T-helper 1 cell treated with Interleukin-12 subunit alpha and Interleukin-12 subunit beta and Interleukin-4 antibody, amounts not matched to agents 30 ng/mL and 1 ng/mL, for 36 hours (primary cell): Measurements from ENCODE around the gene MYB. TPM values are rescaled to one million over a fixed set of nuclear protein-coding genes. Genes with fewer than 3 reads are reported as not detected.

Source experiments
- intact Hi-C: fragments of 100-400 bp; cut with micrococcal nuclease; formaldehyde crosslinking; loops from one replicate; pipeline ENCODE4 v1.15.1; 2024
- total RNA-seq: library from RNA; stranded (reverse); gene quantifications from 2 replicates; pipeline ENCODE4 v1.2.3, GENCODE V29; 2022

Gene MYB
- total RNA-seq, 1 donor from 2014 or later: 58.3 TPM

DNA sequence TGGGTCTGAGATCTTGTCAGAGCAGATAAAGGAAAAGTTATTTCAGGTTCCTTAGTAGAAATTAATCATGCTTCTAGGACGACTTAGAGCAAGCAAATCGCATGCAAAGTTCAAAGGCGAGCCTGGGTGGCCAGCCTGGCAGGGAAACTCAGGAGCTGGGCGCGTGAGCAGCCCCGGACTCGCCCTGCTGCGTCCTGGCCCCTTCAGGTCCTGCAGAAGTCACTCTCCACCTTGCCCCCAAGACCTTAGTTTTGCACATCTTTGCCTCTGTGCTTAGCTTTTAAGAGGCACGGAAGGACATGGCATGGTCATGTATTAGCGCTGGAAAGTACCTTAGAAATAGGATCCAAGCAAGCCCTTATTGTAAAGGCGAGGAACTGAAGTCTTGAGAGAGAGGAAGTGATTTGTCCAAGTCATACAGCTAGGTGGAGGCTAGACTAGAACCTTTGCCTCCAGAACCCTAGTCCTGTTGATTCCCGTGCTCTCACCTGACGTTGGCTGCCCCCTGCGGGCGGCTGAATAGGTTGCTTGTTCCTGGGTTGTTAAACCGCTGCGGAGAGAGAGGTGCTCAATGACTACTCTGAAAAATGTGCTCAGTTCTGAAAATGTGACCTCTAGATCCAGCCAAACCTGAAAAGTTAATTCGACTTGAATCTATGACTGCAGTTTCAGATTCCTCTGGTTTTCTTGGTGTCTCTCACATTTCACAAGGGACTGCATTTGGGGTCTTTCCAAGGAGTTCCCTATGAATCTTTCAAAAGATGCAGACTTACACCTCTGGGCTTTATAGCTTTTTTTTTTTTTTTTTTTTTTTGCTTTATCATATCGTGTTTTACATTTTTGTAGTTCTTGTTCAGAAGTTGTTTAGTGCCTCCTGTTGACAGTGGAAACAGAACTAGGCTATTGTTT, 2.7 kb downstream of the MYB start:
- intact Hi-C loops: loop anchor here (1.0 to 5.0 kb wide), 21 partner anchors 20 to 1107 kb away; partner anchors contain the start of genes AHI1, HBS1L and MTFR2

DNA sequence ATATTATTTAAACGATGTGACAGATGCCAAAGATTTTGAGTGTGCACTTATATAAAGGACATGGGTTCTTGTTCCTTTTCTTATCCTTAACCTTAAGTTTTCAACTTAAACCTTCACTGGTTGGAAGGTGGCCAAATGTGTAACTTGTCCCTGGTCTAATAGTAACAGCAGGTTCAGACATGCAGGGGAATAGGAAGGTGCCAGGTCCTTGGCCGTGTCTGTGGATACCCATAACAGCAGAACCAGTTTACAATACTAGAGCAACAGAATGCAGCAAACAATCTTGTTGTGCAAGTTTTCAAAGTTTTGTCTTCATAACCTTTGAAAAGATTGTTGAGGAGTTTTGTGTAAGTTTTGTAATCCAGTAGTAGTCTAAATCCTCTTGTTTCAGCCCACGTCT, 4.4 kb downstream of the MYB start:
- intact Hi-C loops: no loop called here

DNA sequence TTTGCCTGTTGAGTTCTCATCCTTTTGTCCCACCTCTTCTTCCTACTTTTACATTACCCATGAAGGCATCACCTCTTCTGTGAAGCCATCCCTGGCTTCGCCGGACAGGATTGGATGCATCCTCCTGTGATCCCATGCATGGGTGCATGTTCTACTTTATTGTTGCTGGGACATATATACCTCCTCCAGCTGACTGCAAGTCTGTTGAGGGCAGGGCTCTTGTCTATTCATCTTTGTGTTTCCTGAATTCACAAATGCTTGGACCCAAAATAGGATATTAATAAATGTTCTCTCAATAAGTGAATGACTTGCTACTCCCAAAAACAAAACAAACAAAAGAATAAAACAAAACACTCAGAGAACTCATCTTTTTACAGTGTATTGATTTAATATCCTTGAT, 5.1 kb downstream of the MYB start:
- intact Hi-C loops: no loop called here

DNA sequence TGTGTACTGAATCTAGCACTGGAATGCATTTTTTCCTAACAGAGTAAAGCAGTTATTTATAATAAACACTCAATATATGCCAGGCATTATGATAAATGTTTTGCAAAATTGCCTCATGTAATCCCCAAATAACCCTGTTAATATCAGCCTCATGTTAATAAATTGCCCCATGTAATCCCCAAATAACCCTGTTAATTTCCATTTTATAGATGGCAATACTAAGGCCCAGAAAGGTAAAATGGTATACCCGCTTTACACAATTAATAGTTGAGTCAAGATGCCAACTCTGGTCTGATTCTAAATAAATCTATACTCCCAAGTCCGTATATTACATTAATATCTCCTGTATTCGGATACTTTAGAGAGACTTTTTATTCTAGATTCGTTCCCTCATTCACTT, 6.3 kb downstream of the MYB start:
- intact Hi-C loops: loop anchor here (1.0 kb wide), 1 partner anchor 10 kb away; no protein-coding TSS in a partner anchor

DNA sequence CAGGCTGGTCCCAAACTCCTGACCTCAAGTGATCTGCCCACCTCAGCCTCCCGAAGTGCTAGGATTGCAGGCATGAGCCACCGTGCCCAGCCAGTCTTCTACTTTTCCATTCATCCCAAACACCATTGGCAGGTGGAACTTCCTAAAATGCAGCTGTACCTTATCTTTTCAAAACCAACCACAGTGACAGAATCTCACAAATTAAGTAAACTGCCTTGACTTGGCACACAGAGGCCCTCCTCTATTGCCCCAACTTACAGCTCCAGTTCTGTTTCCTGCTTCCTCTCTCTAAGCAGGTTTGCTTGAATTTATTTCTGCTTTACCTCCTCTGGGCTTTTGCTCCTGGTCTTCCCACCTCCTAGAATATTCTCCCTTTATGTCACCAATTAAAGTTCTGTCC, 7.6 kb downstream of the MYB start:
- intact Hi-C loops: no loop called here

DNA sequence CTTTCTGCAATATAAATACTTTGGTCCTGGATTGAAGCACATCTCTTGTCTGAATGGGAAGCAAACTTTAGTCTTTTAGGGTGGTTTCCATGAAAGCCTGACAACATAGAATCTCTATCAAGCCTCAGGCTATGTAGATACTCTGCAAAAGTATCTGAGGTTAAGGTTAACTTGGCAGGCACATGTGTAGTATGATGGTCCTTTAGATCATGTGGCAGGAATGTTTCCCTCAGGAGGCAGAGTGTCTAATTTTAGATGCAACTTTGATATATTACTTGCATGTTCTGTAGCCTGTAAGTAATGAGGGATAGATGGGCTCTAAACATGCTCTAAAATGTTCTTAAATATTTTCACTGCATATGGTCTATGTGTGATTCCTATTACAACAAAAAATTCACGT, 8.2 kb downstream of the MYB start:
- intact Hi-C loops: no loop called here

DNA sequence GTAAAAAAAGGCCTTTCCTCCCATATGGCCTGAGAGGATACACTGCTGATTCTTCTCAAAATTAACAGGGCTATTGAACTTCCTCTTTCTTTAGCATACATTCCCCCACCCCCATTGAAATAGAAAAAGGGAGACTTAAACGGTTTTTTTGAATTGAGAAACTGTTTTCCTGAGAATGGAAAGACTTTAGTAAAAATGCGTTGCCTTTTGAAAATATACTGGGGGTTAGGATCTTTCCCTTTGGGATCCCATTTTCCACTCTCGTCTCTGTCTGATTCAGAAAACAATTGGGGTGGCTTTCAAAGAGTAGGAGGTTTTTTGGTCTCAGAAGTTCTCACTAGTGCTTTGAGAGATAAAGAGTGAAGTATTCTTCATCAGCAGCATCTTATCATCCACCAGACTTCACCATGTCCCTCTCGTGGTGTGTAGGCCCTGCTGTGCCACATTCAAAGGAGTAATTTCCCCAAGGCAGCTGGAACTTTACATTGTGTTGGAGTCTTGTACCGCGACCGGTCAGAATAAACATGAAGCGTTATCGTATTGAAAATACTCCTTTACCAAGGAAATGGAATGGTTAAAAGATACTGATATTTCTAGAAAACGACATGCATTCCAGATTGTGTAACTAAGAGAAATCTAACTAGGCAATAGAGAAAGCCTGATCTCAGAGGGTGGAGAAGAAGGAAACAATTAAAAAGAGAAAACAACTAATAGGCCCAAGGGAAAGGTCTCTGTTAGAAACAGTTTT, 10.6 kb downstream of the MYB start:
- intact Hi-C loops: no loop called here

DNA sequence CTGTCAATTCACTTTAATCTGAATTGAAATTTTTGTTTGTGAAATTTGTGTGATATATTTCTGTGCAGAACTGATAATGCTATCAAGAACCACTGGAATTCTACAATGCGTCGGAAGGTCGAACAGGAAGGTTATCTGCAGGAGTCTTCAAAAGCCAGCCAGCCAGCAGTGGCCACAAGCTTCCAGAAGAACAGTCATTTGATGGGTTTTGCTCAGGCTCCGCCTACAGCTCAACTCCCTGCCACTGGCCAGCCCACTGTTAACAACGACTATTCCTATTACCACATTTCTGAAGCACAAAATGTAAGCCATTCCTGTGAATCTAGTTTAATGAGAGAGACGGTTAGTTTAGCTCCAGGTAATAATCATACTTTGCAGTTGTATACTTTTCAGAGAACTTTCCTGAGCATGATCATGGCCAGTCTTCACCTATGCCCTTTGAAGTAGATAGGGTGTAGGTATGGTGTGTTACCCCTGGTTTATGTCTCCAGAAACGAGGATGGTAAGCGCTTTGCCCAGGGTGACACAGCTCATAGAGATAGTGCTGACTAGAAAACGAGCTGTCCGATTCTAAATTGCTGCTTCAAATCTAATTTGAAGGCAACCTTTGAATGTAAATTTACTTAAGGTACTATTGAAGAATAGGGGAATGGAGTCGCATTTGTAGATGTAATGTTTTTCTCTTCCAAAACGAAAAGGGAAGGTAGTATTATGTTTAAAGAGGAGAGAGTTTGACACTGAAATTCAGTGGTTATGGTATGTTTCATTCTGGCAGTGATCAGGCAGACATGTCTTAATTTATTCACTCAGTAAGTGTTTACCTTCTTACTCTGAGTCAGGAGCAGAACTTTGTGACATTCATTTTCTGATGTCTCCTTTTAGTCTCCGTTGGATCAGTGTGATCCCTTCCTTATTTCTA, 11.4 kb downstream of the MYB start:
- intact Hi-C loops: no loop called here

DNA sequence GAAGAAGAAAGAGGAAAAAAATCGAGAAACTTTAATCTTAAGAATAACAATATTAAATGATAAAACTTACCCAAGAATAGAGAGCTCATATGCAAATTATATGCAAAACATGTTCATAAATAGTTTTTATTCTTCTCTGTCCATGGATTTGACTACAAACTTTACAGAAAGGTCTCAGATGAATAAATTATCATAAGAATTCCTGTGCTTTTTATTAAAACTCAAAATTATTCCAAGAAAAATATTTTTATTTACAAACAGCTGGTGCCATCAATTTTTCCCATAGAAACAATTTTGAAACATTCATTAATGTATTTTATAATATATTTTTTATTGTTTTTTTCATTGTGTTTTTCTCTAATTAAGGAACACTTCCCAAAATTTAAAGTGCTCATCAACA, 12.1 kb downstream of the MYB start:
- intact Hi-C loops: no loop called here

DNA sequence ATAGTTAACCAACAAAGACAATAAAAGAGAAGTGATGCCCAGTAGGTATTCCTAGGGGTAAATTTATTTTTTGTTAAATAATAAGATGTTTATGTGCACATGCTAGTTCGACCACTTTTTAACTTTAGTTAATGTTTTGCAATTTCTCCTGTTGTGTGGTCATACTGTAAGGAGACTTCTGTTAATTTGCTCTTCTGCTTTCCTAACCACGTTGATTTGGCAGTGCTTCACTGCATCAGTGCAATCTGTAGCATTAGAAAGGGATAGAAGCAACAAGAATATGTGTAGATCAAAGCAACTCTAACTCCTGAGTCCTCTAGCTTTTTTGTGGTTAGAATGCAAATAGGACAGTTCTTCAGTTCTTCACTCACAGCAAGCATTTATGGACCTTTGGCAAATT, 13.9 kb downstream of the MYB start:
- intact Hi-C loops: no loop called here

DNA sequence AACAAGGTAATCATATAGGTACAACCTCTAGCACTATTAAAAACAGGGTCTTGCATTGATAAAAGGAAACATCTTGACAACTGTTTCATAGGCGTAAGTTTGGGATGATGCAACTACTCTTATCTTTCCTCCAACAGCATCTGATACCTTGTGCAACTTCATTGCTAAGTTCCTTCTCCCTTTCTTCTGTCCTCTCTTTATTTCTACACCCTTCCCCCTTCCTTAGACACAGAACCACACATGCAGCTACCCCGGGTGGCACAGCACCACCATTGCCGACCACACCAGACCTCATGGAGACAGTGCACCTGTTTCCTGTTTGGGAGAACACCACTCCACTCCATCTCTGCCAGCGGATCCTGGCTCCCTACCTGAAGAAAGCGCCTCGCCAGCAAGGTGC, 14.4 kb downstream of the MYB start:
- intact Hi-C loops: no loop called here

DNA sequence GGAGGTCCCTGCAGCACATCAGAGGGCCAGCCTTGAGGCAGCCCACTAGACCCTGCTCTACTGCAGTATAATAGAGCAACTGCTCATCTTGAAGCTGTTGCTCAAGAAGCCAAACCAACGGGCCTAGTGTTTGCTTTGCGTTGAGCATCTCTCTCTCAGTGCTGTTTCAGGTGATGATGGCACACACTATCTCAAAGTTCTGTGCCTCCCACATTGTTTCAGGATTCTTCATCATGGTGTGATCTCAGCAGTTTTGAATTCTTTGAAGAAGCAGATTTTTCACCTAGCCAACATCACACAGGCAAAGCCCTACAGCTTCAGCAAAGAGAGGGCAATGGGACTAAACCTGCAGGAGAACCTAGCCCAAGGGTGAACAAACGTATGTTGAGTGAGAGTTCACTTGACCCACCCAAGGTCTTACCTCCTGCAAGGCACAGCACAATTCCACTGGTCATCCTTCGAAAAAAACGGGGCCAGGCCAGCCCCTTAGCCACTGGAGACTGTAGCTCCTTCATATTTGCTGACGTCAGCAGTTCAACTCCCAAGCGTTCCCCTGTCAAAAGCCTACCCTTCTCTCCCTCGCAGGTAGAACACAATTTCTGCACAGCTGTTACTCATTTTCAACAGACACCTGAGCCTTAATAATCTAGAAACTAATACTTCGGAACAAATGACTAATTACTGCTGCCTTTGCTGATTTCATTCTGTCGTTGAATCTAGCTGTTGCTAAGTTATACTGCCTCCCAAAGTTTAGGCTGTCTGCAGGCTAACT, 15.8 kb downstream of the MYB start:
- intact Hi-C loops: loop anchor here (1.0 kb wide), 1 partner anchor 10 kb away; no protein-coding TSS in a partner anchor

DNA sequence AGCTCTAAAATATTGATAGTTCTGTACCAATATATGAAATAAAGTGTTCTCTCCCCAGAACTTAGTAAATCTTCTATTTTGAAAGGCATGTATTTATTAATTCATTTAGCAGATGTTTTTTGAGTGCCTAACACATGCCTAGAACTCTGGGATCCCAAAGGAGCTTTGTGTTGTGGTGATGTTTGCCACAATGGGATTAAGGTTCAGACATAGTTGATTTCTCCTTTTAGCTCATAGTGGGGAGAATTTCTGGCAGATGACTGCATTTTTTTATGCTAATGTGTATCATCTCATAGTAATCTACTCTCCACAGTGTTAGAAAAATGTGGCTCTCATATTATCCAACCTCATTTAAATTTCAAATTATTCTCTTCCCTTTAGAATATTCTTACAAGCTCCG, 21.7 kb downstream of the MYB start:
- intact Hi-C loops: no loop called here

DNA sequence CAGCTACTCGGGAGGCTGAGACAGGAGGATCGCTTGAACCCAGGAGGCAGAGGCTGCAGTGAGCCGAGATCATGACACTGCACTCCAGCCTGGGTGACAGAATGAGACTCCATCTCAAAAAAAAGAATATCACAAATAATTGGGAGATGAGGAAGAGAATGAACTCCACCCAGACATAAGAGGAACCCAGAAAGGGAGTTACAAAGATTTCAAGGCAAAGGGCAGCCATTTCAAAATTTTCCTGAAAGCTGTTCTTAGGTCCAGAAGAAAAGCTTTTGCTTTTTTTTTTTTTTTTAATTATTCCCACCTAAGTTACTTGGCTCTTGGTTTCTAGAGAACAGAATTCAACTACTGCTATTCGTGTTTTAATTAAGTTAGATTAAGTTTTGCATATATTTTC, 23.8 kb downstream of the MYB start:
- intact Hi-C loops: no loop called here

DNA sequence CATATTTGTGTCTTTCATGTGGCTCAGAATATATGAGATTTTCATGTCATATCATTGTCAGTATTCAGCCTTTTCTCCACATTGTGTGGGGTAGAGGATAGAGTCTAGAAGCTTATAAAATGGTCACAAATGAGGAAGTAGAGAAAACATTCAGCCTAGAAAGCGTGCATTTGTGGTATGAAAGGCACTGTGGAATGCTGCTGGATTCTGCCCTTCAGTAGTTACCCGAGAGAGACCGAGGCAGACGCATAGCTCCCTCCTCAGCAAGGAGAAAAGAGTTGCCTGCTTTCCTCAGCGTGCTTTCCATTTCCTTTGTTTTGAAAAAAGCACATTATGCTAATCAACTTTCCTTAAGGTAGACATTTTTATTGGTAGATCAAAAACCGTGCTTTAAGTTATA, 28.7 kb downstream of the MYB start:
- intact Hi-C loops: loop anchor here (2.0 to 10.0 kb wide), 5 partner anchors 27 to 1075 kb away; partner anchors contain the start of genes AHI1, BCLAF1 and MTFR2

DNA sequence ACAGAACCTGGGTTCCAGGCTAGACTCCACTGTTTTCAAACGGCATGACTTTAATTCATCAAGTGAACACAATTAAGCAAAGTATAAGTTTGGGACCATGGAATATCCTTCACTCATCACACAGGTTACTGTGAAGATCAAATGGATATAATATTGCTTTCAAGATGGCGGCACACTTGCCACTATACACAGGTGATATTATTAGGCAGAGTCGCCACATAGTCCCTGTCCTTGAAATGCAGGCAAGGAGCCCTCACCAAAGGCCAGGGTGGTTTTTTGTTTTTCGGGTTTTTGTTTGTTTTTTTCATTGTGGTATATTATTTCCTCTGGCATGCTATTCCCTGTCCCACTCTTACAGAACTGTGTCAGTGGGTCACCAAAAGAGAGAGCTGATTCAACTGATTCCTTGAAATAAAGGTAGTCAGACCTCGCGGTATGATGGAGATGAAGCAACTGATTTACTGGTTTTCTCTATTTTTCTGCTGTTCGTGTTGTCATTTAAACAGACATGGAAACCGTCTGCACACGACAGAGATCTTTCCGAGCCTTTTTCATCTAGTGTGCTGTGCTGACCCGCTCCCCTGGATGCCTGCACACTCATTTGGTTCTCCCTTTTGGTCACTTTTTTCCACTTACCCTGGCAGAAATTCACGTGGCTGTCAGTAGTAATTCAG, 29.7 kb downstream of the MYB start:
- intact Hi-C loops: loop anchor here (5.0 to 10.0 kb wide), 4 partner anchors 212 to 1074 kb away; partner anchors contain the start of genes AHI1, BCLAF1 and MTFR2

DNA sequence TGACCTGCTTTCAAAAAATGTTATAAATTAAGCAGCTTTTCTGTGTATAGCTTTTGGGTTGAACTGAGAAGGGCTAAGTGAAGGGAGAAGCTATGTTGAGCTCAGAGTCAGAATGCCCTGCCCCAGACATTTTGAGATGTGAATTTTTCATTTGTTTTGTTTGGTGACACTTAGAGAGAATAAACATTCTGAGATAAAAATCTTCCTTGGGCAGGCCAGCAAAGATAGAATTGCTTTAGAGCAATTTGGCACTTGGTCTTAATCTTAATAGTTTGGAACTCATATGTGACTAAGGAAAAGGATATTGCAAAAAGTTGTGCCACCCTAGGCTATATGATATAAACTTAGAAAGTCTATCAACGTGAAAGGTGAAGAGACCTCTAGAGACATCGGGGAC, 30.2 kb downstream of the MYB start:
- intact Hi-C loops: loop anchor here (5.0 to 10.0 kb wide), 4 partner anchors 211 to 1073 kb away; partner anchors contain the start of genes AHI1, BCLAF1 and MTFR2

DNA sequence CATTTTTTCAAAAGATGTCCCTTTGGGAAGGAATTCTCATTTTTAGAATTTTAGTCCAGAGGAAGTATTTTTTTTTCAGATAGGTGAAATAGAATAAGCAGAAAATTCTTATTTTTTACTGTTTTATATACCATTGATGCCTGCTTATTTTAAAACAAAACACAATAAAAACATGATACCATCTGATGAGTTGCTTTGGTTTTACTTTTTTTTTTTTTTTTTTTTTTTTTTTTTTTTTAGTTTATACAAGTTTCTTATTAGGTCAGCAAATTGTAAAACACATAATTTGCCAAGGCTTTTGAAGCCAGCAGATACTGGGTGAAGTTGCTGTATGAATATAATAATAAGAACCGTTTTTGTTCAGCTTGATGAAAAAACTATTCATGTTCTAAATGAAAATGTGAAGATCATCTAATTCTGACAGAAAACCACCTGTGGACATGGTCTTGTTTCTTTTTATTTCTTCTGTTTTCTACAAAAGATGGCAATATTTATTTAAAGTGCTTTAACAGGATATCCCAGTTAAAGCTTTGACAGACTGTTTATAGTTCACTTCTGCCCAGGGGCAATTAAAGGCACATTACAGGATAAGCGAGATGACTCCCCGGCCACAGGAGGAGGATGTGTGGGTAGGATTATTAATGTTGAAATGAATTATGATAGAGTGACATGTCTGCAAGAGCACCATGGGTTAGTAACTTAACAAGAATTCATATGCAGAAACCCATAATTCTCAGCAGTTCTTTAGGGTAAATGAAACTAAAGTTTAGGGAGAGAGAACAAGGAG, 31.1 kb downstream of the MYB start:
- intact Hi-C loops: loop anchor here (1.0 to 10.0 kb wide), 5 partner anchors 12 to 1073 kb away; partner anchors contain the start of genes AHI1, BCLAF1 and MTFR2

DNA sequence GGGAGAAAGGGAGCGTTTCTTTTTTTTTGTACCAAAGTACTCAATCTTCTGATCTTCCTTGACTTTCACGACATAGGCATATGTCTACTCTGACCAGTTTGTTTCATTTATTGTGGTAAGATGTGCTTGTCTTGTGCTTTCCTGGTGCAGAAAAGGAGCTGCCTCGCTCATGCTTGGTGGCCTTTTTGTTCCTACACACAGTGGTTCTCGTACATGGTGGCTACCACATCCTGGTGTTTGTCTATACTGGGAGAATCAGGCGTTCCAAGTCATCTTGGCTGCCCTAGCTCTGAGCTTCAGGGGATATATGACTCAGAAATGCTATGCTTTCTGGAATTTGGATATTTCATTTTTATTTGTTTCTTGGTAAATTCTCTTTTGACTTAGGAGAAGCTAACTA, 31.8 kb downstream of the MYB start:
- intact Hi-C loops: loop anchor here (1.0 to 10.0 kb wide), 5 partner anchors 11 to 1072 kb away; partner anchors contain the start of genes AHI1, BCLAF1 and MTFR2
